ENCODE measurements around the gene RNF150. TPM values are rescaled to one million over a fixed set of nuclear protein-coding genes. Genes with fewer than 3 reads are reported as not detected.

RNF150 gene
- polyA plus RNA-seq, 2 of the 4 experiments (the other 2 are of a cell fraction) = 0.21 to 0.34 TPM

GRCh38 chr4:141179474-141180373 is 46.5 kb upstream of the RNF150 start:
- ChIA-PET CTCF (no interaction called here), POLR2A (no interaction called here)
- no peak overlapping the region for H3K4me3 ChIP-seq
- FAIRE-seq (no peak), DNase-seq (ENCODE audit: low read depth in 1 of 2, low spot score in 1 of 2) (no peak), ATAC-seq (no peak)
- no peaks in the 10 kb centered on the region for H3K4me1 ChIP-seq
- no peaks in the 10 kb centered on the region for H3K9me3 ChIP-seq
- WGBS (ENCODE audit: missing lambda C conversion rate) = 43% methylated on average over 8 of the region's 8 CpGs
- H3K27ac ChIP-seq = no peak overlapping the region
- no peak overlapping the region for H3K4me2 ChIP-seq
- no peak for TF ChIP-seq RCOR1 (IDR thresholded peaks at IDR 0.05; ENCODE audit: low read depth, low read length)
- no peak for TF ChIP-seq TFCP2L1 (CRISPR knock-in tag; IDR thresholded peaks at IDR 0.05)
- TF ChIP-seq BCL3 (IDR thresholded peaks at IDR 0.05) = no peak
- TF ChIP-seq NFE2L2 (conservative IDR thresholded peaks at IDR 0.05; ENCODE audit: low read length) = no peak
- TF ChIP-seq, protein P1, sequence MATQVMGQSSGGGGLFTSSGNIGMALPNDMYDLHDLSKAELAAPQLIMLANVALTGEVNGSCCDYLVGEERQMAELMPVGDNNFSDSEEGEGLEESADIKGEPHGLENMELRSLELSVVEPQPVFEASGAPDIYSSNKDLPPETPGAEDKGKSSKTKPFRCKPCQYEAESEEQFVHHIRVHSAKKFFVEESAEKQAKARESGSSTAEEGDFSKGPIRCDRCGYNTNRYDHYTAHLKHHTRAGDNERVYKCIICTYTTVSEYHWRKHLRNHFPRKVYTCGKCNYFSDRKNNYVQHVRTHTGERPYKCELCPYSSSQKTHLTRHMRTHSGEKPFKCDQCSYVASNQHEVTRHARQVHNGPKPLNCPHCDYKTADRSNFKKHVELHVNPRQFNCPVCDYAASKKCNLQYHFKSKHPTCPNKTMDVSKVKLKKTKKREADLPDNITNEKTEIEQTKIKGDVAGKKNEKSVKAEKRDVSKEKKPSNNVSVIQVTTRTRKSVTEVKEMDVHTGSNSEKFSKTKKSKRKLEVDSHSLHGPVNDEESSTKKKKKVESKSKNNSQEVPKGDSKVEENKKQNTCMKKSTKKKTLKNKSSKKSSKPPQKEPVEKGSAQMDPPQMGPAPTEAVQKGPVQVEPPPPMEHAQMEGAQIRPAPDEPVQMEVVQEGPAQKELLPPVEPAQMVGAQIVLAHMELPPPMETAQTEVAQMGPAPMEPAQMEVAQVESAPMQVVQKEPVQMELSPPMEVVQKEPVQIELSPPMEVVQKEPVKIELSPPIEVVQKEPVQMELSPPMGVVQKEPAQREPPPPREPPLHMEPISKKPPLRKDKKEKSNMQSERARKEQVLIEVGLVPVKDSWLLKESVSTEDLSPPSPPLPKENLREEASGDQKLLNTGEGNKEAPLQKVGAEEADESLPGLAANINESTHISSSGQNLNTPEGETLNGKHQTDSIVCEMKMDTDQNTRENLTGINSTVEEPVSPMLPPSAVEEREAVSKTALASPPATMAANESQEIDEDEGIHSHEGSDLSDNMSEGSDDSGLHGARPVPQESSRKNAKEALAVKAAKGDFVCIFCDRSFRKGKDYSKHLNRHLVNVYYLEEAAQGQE (IDR thresholded peaks at IDR 0.05) = no peak
- TF ChIP-seq MYC (IDR thresholded peaks at IDR 0.05; ENCODE audit: borderline replicate concordance, low read length) = no peak
- TF ChIP-seq NR3C1 (IDR thresholded peaks at IDR 0.05) = no peak
- TF ChIP-seq HDAC2 (IDR thresholded peaks at IDR 0.05) = no peak
- TF ChIP-seq FOXS1 (CRISPR knock-in tag; IDR thresholded peaks at IDR 0.05) = no peak
- TF ChIP-seq FOSB (CRISPR knock-in tag; IDR thresholded peaks at IDR 0.05) = no peak
- no peak for TF ChIP-seq PHF8 (IDR thresholded peaks at IDR 0.05; ENCODE audit: borderline replicate concordance, low read depth)
- TF ChIP-seq ESRRA (IDR thresholded peaks at IDR 0.05; ENCODE audit: borderline replicate concordance, low read length) = no peak
- TF ChIP-seq HOXA7 (CRISPR knock-in tag; IDR thresholded peaks at IDR 0.05) = no peak
- TF ChIP-seq HMGXB4 (CRISPR knock-in tag; IDR thresholded peaks at IDR 0.05; ENCODE audit: borderline replicate concordance) = no peak
- no peak for TF ChIP-seq HOXB5 (CRISPR knock-in tag; IDR thresholded peaks at IDR 0.05)
- TF ChIP-seq, protein P2, sequence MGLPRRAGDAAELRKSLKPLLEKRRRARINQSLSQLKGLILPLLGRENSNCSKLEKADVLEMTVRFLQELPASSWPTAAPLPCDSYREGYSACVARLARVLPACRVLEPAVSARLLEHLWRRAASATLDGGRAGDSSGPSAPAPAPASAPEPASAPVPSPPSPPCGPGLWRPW (IDR thresholded peaks at IDR 0.05) = no peak
- no peak for TF ChIP-seq KDM5A (IDR thresholded peaks at IDR 0.05)

DNA sequence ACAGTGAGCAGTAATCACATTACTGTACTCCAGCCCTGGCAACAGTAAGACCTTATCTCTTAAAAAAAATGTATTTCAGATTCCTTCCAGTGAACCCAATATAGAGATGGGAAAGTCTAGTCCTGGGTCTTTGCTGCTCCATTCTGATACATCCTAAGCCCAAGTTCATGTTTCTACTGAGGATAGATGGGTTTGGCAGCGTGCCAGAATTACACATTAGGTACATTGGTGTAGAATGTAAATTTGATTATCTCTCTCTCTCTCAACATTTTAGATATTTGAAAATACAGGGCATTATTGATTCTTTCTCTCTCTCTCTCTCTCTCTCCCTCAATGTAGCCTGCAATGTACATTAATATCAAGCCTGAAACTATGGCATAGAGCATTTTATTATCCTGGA is 43.9 kb upstream of the RNF150 start:
- no peak overlapping the region for H3K4me3 ChIP-seq
- POLR2A ChIA-PET = no interaction called here
- no peaks in the 10 kb centered on the region for H3K9me3 ChIP-seq
- FAIRE-seq (no peak), ATAC-seq (no peak), DNase-seq (ENCODE audit: low read depth in 1 of 2, low spot score in 1 of 2) (no peak)
- no peaks in the 10 kb centered on the region for H3K4me1 ChIP-seq
- CTCF ChIA-PET = no interaction called here
- no peak for TF ChIP-seq RFX5 (IDR thresholded peaks at IDR 0.05)
- TF ChIP-seq CTCF (IDR thresholded peaks at IDR 0.05) = no peak
- no peak for TF ChIP-seq HOXB5 (CRISPR knock-in tag; IDR thresholded peaks at IDR 0.05)
- TF ChIP-seq JUN (IDR thresholded peaks at IDR 0.05) = no peak
- TF ChIP-seq GATA3 (IDR thresholded peaks at IDR 0.05; ENCODE audit: borderline replicate concordance) = no peak
- H3K27ac ChIP-seq = no peak overlapping the region
- H3K4me2 ChIP-seq = no peak overlapping the region
- 0% methylated on average over 1 of the region's 1 CpG for WGBS (ENCODE audit: missing lambda C conversion rate)

Data from A549 (cell line).